H1 (cell line): Measurements from ENCODE around the gene SLK. TPM values are rescaled to one million over a fixed set of nuclear protein-coding genes. Genes with fewer than 3 reads are reported as not detected.

ENCODE experiments used
- ATF3 ChIP-seq: IDR thresholded peaks from 2 replicates; pipeline ENCODE4 v1.6.1; 2011; ENCODE audit warnings: low read depth, mild to moderate bottlenecking, low read length; ENCODE audit not compliant: insufficient read depth
- BCL11A ChIP-seq, 2 experiments: IDR thresholded peaks; one replicate each; pipeline ENCODE4 v1.6.1; 2011; ENCODE audit warnings: low read depth in 2 of 2, low read length in 2 of 2, mild to moderate bottlenecking in 2 of 2
- CBX5 ChIP-seq: fragments of 300-800, 300-1000 bp; sonication (generic); IDR thresholded peaks from 2 replicates; pipeline ENCODE4 v1.7.1; 2016; ENCODE audit warnings: antibody characterized with exemption, low read length, low read depth
- CHD7 ChIP-seq: fragments of 300-600 bp; sonication (generic); IDR thresholded peaks from 2 replicates; pipeline ENCODE4 v1.7.1; 2012; ENCODE audit warnings: low read length, moderate library complexity, mild to moderate bottlenecking, inconsistent platforms; ENCODE audit not compliant: insufficient replicate concordance
- CREB1 ChIP-seq: IDR thresholded peaks from 2 replicates; pipeline ENCODE4 v1.6.1; 2012; ENCODE audit warnings: inconsistent platforms
- KDM5A ChIP-seq: fragments of 200-600 bp; IDR thresholded peaks from 2 replicates; pipeline ENCODE4 v1.7.1; 2012; ENCODE audit warnings: mild to moderate bottlenecking, low read length, inconsistent platforms, mixed read lengths
- RFX5 ChIP-seq: IDR thresholded peaks from 2 replicates; pipeline ENCODE4 v1.6.1; 2011; ENCODE audit warnings: low read depth, low read length, improper control_type of control experiment, borderline replicate concordance
- SUZ12 ChIP-seq: fragments of 200-600 bp; sonication (generic); IDR thresholded peaks from 2 replicates; pipeline ENCODE4 v1.6.1; 2012; ENCODE audit warnings: mild to moderate bottlenecking, inconsistent platforms, low read length, moderate library complexity, mixed read lengths
- polyA plus RNA-seq, 7 experiments: library from polyadenylated mRNA; depleted of rRNA in 3 of 7; stranded (reverse) in 5 of 7; unstranded in 2 of 7; fragments of >200 nt in 5 of 7; fragments of 200-250 nt in 2 of 7; gene quantifications; 1 replicate in 5 of 7; 2 replicates in 1 of 7; 4 replicates in 1 of 7; pipeline versions ENCODE4 v1.2.1 to v1.2.3, GENCODE V29; 2011 to 2013; ENCODE audit warnings: missing spikeins in 2 of 7, mixed read lengths in 2 of 7
- total RNA-seq: library from RNA; stranded (reverse); fragmentation: NEBNext Ultra II Directional; extraction: Animal tissue kit (Norgen Biotek cat#: 25700); gene quantifications from 2 replicates; pipeline ENCODE4 v1.2.1, GENCODE V29; 2021

SLK gene
- total and polyA plus RNA-seq, 2 of the 8 experiments (the other 6 are each of a cell fraction or from before 2014, with no cell fraction given), result 2.7 to 18.3 TPM

- TF ChIP-seq RFX5 (no peak), BCL11A (IDR thresholded peaks at IDR 0.05; ENCODE audit: low read depth in 2 of 2, low read length in 2 of 2) (no peak), ATF3 (no peak), CBX5 (no peak), CREB1 (no peak), CHD7 (no peak), KDM5A (no peak), SUZ12 (no peak)
Observed at GRCh38 chr10:104028823-104029520, 62.0 kb downstream of the SLK start (continued).
